HL-60 (cell line): ENCODE results near the gene AVPI1.

ENCODE experiments used
- DNase-seq, 2 experiments: peaks; one replicate each; pipeline ENCODE4 v3.0.0-alpha.2; 2010 to 2020; ENCODE audit warnings: low read depth in 1 of 2, low spot score in 1 of 2
- H3K27ac ChIP-seq: fragments of 250-450 bp; sonication (Bioruptor Pico); replicated peaks from 2 replicates; pipeline ENCODE4 v1.5.1; 2020; ENCODE audit warnings: mild to moderate bottlenecking, moderate library complexity
- H3K27me3 ChIP-seq: fragments of 250-450 bp; sonication (Bioruptor Pico); 2 replicates; pipeline ENCODE4 v1.5.1; 2021; ENCODE audit warnings: mild to moderate bottlenecking, moderate library complexity; ENCODE audit not compliant: insufficient read depth, poor library complexity, severe bottlenecking
- H3K4me3 ChIP-seq: replicated peaks from 2 replicates; pipeline ENCODE4 v1.5.1; 2011; ENCODE audit warnings: mild to moderate bottlenecking, control low read depth, low read length; ENCODE audit not compliant: insufficient read depth
- GABPA ChIP-seq: IDR thresholded peaks from 2 replicates; pipeline ENCODE4 v1.6.1; 2012; ENCODE audit warnings: low read depth
- POLR2AphosphoS5 ChIP-seq: IDR thresholded peaks from 2 replicates; pipeline ENCODE4 v1.6.1; 2012; ENCODE audit warnings: low read depth
- SPI1 ChIP-seq: IDR thresholded peaks from 2 replicates; pipeline ENCODE4 v1.6.1; 2012; ENCODE audit warnings: low read depth, mild to moderate bottlenecking, borderline replicate concordance
- TF ChIP-seq, protein P1 (sequence below): IDR thresholded peaks from one replicate; pipeline ENCODE4 v1.5.1; 2011; ENCODE audit warnings: low read length, control low read depth, inconsistent platforms; ENCODE audit not compliant: insufficient read depth
- TF ChIP-seq, protein P2 (sequence below): IDR thresholded peaks from 2 replicates; pipeline ENCODE4 v1.6.1; 2012; ENCODE audit warnings: low read depth; ENCODE audit not compliant: insufficient replicate concordance

The AVPI1 gene

DNA sequence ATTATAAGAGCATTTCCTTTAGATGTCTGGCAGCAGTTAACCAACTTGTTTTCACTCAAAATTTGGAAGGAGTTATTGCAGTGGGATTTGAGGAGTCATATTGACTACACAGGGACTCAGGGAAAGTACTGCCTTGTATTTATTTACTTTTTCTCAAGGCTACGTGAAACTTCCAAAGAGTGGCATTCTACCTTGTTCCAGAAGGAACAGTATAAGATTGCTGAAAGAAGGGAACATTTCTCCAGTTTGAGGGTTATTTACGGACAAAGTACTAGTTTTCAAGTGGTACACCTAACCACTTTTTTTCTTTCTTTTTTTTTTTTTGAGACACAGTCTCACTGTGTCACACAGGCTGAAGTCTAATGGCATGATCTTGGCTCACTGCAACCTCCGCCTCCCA, 58.8 kb downstream of the AVPI1 start:
- H3K27ac ChIP-seq: no peak overlapping the region

DNA sequence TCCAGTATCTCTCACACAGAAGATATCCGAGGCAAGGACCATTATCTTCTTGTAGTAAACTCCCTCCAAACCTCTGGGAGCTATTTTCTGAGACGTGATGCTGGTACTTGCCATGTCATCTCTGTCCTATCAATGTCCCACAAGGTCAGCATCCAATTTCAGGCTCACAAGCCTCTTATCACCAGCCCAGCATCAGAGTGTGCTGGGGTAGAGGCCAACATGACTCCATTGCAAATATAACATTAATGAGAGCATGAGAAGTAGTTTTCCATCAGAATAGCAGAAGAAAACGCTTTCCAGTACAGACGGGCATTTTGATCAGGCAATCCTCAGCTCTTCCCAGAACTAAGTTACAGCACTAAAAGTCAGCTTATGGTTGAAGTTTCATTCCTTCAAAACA, 59.3 kb downstream of the AVPI1 start:
- Histone ChIP-seq H3K4me3 (no peak overlapping the region), H3K27me3 (no peaks in the 10 kb centered on the region), H3K27ac (no peak overlapping the region)
- TF ChIP-seq, protein P1, sequence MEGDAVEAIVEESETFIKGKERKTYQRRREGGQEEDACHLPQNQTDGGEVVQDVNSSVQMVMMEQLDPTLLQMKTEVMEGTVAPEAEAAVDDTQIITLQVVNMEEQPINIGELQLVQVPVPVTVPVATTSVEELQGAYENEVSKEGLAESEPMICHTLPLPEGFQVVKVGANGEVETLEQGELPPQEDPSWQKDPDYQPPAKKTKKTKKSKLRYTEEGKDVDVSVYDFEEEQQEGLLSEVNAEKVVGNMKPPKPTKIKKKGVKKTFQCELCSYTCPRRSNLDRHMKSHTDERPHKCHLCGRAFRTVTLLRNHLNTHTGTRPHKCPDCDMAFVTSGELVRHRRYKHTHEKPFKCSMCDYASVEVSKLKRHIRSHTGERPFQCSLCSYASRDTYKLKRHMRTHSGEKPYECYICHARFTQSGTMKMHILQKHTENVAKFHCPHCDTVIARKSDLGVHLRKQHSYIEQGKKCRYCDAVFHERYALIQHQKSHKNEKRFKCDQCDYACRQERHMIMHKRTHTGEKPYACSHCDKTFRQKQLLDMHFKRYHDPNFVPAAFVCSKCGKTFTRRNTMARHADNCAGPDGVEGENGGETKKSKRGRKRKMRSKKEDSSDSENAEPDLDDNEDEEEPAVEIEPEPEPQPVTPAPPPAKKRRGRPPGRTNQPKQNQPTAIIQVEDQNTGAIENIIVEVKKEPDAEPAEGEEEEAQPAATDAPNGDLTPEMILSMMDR: no peak
- no peak for TF ChIP-seq POLR2AphosphoS5
- TF ChIP-seq, protein P2, sequence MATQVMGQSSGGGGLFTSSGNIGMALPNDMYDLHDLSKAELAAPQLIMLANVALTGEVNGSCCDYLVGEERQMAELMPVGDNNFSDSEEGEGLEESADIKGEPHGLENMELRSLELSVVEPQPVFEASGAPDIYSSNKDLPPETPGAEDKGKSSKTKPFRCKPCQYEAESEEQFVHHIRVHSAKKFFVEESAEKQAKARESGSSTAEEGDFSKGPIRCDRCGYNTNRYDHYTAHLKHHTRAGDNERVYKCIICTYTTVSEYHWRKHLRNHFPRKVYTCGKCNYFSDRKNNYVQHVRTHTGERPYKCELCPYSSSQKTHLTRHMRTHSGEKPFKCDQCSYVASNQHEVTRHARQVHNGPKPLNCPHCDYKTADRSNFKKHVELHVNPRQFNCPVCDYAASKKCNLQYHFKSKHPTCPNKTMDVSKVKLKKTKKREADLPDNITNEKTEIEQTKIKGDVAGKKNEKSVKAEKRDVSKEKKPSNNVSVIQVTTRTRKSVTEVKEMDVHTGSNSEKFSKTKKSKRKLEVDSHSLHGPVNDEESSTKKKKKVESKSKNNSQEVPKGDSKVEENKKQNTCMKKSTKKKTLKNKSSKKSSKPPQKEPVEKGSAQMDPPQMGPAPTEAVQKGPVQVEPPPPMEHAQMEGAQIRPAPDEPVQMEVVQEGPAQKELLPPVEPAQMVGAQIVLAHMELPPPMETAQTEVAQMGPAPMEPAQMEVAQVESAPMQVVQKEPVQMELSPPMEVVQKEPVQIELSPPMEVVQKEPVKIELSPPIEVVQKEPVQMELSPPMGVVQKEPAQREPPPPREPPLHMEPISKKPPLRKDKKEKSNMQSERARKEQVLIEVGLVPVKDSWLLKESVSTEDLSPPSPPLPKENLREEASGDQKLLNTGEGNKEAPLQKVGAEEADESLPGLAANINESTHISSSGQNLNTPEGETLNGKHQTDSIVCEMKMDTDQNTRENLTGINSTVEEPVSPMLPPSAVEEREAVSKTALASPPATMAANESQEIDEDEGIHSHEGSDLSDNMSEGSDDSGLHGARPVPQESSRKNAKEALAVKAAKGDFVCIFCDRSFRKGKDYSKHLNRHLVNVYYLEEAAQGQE: no peak
- no peak for TF ChIP-seq SPI1
- TF ChIP-seq GABPA: no peak
- no peak for DNase-seq

More for the DNA sequence above, 58.8 kb downstream of the AVPI1 start:
- H3K4me3 ChIP-seq: no peak overlapping the region
- DNase-seq: no peak
- TF ChIP-seq GABPA: no peak
- no peak for TF ChIP-seq POLR2AphosphoS5
- TF ChIP-seq, protein P1: no peak
- TF ChIP-seq, protein P2: no peak
- no peak for TF ChIP-seq SPI1
- H3K27me3 ChIP-seq: peaks cover 3% of the 10 kb centered on the region
